Liver (tissue), 2 donors: Measurements from ENCODE around the gene LCN6.

ENCODE experiments used
- NR2F2 ChIP-seq: IDR thresholded peaks from 2 replicates; pipeline ENCODE4 v1.6.1; 2016; ENCODE audit warnings: antibody characterized with exemption
- RXRA ChIP-seq, 2 donors: IDR thresholded peaks; 2 replicates each; pipeline ENCODE4 v1.6.1; 2017 to 2018; ENCODE audit warnings: antibody characterized with exemption in 2 of 2, mild to moderate bottlenecking in 1 of 2
- donor health status: healthy.

DNA sequence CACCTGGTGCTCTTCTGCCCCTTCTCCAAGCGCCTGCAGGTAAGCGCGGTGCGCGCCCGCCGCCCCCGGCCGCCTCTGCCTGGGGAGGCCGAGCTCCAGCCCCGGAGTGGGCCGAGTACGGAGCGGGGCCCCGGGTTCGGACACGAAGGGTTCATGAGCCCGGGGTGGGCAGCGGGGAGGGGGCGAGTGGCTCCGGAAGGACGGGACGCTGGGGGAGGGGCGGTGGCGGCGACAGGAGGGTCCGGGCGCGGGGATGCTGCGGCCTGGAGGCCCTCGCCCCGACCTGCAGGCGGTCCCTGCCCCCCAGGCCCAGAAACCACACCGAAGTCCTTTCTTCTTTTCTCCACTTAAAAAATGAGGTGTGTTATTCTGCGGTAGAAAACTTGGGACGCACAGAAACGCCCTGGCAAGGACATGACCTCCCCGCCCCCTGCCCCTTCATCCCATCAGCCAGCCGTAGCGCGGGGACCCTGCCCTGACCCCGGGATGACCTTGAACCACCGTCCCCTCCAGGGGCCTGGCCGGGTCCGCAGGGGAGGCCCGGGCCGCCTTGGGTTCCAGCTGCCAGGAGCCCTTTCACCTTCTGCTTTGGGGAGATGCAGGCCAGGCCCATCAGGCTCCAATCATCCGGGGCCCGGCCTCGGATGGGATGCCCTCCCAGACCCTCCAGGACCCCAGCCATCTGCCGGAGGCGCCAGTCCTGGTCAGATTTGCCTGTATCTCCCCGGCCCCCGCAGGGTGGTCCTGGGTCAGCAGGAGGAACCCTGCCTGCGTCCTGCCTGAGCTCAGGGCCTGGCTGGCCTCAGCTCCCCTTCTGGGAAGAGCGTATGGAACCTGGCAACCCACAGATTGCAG, 35.4 kb downstream of the LCN6 start:
- TF ChIP-seq RXRA (IDR thresholded peaks at IDR 0.05) (no peak), NR2F2 (no peak)
